ENCODE results near the gene SLC27A1.

Gene SLC27A1

DNA sequence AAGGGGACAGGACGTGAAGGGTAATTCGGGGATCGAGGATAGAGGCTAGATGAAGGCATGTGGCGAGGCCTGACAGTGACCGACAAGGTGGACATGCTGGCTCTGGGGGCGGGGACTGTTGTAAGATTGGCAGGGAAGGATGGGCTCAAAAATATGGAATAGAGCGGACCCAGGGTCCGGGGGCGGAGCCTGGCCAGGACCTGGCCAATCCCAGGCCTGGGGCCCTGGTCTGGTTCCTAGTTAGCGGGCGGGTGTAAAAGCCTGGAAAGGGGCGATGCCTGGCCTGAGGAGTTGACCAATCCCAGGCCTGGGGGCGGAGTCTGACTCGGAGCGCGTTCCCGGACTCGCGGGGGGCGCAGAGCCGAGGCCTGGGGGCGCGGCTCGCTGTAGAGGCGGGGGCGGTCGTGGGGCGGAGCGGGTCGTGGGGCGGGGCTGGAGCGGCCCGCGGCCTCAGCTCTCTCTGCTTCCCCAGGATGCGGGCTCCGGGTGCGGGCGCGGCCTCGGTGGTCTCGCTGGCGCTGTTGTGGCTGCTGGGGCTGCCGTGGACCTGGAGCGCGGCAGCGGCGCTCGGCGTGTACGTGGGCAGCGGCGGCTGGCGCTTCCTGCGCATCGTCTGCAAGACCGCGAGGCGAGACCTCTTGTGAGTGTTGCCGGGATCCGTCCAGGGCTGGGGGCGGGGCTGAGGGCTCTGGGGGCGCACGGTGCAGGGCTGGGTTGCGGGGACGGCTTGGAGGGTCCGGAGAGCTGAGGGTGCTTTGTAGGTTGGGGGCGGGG lies at the start of gene SLC27A1:
SLC27A1 (plus strand) TSS at position 457 of the 774 bp plus-strand sequence; CDS start at position 474, 17 bp downstream.
- DNase-seq (ENCODE audit: low spot score) = peak; percentile 96

DNA sequence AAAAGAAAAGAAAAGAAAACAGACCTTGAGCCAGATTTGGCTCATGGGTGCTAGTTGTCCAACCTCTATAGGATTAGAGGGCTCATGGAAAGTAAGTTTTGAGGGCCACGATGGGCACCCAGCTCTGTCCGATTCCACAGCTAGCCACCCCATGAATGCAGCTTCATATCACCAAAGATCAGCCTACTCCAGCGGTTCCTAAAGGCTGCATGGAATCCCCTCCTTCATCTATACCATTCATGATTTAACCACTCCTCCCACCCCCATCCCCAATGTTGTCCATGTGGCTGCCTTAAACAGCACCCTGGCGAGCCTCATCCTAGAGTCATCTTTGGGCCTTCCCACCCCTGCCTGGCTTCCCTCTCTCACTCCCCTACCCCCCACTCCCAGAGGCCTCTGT lies 48.4 kb upstream of the SLC27A1 start:
- no peak for DNase-seq (ENCODE audit: low spot score)

DNA sequence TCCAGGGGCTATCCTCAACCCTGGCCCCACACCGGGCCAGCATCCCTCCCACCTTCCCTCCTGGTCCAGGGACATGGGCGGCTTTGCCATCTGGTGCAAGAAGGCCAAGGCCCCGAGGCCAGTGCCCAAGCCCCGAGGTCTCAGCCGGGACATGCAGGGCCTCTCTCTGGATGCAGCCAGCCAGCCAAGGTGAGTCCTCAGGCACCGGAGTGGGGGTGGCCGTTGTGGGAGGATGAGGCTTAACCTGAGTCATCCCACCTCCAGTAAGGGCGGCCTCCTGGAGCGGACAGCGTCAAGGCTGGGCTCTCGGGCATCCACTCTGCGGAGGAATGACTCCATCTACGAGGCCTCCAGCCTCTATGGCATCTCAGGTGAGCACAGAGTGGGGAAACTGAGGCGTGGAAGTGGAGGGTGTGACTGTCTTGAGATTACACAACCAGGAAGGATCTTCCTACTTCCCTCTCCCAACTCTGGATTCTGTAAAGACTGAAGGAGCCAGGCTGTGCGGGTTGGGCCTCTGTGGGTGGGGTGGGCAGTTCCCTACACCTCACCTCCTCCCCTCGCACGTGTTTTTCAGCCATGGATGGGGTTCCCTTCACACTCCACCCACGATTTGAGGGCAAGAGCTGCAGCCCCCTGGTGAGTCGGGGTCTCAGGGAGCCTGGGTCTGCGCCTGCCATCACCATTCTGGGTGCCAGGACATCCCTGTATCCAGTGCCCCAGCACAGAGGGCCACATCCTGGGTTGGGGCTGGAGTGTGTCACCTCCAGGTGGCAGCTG lies 46.7 kb upstream of the SLC27A1 start:
- DNase-seq (ENCODE audit: low spot score) = no peak

DNA sequence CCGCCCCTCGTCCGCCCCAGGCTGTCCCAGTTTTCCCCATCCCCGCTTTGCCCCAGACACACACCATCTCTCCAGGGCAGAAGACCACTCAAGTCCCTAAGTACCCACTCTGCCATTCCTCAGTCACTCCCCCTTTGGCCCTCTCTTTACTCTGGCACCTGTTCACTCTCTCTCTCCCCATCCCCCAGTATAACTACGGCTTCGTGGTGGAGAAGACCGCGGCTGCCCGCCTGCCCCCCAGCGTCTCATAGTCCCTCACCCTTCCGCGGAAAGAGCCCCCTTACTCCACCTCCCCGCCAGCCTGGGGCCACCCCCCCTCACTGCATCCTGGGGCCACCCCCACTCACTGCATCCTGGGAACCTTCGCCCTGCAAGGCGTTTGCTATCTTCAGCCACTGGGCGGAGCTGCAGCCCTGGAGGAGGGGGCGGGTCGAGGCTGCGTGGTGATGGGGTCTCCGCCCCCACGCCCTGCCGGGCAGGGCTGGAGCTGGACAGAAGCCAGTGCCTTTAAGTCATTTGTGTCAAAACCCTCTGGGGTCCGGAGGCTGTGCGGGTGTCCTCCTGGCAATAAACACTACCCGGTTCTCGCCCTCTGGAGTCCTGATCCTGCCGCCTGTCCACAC lies 45.5 kb upstream of the SLC27A1 start:
- DNase-seq (ENCODE audit: low spot score) = no peak

DNA sequence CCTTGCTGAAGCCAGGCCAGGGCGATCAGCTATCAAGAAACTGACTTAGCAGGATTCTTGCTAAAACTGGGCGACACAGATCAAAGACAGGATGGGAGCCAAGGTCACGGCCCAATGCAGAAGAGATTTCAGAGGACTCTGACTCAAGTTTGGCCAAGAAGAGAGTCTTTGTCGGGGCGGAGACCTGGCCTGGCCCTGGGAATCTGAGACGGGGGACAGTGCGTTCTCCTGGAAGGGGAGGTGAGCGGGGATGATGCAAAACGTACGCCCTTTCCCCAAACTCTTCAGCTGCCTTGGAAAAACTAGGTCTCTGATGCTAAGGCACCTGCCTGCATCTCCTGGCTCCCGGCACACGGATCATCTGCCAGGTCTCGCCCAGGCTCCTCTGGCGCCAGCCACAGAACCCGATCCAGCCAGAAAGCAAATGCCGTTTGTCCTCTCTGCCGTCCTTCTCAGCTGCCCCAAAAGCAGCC lies 40.6 kb upstream of the SLC27A1 start:
- no peak for DNase-seq (ENCODE audit: low spot score)

DNA sequence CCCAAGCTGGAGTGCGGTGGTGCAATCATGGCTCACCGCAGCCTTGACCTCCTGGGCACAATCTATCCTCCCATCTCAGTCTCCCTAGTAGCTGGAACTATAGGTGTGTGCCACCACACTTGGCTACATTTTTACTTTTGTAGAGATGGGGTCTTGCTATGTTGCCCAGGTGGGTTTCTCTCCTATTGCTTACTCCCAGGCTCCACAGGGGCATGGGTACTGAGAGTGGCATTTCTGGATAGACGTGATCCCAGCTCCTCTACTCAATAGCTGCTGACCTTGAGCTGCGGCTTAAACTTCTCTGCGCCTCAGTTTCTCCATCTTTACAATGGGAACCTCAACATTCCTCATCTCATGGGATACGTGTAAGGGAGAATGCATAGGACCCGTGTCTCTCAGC lies 38.9 kb upstream of the SLC27A1 start:
- DNase-seq (ENCODE audit: low spot score) = no peak

DNA sequence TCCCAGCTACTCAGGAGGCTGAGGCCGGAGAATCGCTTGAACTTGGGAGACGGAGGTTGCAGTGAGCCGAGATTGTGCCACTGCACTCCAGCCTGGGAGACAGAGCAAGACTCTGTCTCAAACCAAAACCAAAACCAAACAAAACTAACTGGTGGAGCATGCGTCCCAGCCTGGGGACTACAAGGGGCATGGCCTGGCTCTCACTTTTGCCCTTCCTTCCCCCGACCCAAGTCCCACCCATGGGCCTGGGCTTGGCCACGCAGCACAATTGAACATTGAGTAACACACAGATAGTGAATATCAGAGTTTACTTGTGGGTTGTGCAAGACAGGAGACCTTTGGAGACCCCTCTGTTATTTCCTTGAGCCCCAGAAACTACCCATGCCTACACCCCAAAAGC lies 35.1 kb upstream of the SLC27A1 start:
- no peak for DNase-seq (ENCODE audit: low spot score)

DNA sequence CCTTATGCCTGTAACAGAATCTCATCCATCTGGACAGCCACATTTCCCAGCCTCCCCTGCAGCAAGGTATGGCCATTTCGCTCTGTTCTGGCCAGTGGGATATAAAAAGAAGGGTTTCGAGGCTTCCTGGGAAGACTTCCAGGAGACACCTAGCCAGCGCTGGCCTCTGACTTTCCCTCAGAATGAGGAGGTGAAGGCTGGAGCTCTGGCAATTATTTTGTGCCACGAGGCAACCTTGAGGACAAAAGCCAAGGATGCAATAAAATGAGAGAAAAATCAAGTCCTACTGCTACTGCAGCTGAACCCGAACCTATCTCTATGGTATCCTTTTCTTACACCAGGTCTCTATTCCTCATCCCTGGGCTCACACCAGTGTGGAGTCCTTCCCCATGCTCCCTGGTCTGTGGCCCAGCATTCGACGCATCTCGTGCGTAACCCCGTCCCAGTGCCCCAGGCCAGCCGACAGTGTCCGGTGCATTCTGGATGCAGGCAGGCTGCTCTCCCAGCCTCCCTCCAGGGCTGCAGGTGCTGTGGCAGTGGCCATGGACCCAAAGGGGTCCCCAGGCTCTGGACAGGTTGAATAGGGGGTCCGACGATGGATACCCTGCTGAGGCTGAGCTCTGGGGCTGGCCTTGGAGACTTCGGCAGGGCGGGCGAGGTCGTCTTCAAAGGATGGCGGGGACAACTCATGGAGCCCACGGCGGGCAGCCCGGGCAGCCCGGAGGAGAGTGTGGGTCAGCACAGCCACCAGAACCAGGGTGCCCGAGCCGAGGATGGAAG lies 34.0 kb upstream of the SLC27A1 start:
- DNase-seq (ENCODE audit: low spot score) = no peak

DNA sequence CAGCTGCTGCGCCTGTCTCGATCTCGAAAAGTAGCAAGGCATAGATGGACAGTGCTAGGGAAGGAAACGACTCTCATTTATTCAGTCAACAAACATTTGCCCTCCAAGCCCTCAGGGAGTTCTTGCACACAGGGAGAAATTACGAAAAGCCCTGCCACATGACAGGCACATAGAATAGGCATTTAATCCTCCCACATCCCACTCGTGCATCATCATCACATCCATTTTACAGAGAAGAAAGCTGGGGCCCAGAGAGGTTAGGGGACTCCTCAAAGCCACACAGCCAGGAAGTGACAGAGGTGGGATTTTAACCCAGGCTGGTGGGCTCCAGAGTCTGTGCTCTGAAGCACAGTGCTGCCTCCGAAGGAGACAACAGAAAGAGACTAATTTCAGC lies 33.5 kb upstream of the SLC27A1 start:
- DNase-seq (ENCODE audit: low spot score) = no peak

DNA sequence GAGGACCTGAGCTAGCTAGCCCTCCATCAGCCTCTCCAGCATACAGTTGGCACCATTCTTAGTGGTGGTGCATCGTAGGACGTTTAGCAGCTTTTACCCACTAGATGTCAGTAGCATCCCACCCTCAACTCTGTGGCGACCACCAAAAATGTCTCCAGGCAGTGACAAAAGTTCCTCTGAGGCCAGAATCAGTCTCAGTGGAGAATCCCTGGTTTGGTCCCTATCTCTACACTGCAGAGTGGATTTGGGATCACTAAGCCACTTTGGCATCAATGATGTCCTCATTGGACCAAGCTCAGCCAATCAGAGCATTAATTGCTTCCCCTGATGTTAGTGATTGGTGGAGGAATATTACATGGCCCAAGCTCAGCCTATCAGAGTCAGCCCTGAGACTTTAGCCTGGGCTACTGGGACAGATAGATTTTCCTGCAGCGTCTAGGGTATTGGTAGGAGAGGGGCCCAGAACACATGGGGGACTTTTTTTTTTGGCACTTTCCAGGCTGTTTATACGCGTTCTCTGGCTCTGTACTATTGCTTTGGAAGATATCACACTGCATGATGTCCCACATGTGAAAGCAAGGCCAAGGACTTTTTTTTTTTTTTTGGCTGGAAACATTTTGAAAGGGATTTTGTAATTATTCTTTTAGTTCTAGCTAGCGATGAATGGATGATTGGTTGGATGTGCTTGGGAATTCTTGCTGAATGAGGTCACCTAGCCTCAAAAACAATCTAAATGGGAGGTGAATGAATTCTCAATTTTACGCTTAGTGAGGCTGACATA lies 28.9 kb upstream of the SLC27A1 start:
- no peak for DNase-seq (ENCODE audit: low spot score)

DNA sequence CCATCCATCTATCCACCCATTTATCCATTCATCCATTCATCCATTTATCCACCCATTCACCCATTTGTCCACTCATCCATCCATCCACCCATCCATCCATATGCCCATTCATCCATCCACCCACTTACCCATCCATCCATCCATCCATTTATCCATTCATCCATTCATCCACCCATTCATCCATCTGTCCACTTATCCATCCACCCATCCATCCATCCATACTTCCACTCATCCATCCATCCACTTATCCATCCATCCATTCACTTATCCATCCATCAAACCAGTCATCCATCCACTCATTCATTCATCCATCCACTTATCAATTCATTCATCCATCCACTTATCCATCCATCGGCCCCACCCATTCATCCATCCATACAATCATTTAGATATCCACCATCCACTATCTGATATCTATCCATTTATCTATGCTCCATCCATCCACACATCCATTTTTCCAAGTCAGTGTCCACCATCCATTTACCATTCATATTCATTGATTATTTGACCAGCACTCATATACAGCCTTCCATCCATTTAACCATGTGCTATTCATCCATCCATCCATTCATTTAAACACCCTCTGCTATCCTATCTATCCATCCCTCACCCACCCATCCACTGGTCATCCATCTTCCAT lies 24.7 kb upstream of the SLC27A1 start:
- DNase-seq (ENCODE audit: low spot score) = no peak

DNA sequence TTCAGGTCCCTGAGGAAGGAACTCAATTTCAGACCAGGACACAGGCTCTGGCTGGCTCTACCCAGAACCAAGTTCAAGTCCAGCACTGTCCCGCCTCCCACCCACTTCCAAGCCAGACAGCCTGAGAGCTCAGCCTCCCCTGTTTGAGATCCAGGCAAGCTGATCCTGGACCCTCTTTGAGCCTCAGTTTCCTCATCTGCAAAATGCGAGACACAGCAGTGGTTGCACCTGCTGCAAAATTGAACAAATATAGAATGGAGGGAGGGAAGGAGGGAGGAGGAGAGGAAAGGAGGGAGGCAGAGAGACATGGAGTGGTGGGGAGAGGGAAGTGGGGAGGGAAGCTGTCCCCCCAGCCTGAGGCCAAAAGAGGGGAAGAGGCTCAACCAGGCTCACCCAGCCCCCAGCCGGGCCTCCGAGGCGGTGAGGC lies 22.6 kb upstream of the SLC27A1 start:
- no peak for DNase-seq (ENCODE audit: low spot score)

DNA sequence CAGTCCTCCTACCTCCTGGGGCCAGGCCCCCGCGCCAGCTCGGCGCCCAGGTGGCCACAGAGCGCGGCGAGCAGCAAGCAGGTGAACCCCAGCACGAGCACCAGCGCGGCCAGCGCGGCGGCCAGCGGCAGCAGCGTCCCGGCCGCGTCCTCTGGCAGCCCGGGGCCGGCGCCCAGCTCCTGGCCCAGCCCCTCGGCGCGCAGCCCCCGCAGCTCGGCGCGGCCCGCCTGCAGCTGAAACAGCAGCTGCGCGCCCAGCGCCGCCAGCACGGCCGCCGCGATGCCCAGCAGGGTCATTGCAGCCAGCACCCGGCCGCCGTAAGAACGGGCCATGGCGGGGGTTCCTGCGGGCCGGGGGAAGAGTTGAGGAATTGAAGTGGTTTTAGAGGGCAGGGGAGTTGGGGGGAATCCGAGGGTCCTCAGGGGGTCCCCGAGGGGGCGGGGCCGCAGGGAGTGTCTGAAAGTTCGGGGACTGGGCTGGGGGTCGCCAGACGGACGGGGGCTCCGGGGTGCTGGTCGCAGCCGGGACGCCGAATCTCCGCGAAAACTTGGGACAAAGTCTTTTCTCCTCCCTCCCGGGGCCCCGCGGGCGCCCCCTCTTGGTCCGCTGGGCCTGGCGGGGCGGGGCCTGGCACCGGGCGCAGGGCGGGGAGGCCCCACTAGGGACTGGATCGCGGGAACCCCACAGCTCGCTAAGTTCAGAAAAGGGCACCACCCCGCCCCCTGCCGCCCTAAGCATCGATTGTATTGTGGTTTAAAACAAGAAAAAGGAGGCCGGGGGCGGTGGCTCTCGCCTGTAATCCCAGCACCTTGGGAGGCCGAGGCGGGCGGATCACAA lies 22.0 kb upstream of the SLC27A1 start, which contains the start of gene TMEM221:
TMEM221 (minus strand) TSS at position 538 of the 837 bp plus-strand sequence; CDS start at position 332, 206 bp downstream.
- no peak for DNase-seq (ENCODE audit: low spot score)

DNA sequence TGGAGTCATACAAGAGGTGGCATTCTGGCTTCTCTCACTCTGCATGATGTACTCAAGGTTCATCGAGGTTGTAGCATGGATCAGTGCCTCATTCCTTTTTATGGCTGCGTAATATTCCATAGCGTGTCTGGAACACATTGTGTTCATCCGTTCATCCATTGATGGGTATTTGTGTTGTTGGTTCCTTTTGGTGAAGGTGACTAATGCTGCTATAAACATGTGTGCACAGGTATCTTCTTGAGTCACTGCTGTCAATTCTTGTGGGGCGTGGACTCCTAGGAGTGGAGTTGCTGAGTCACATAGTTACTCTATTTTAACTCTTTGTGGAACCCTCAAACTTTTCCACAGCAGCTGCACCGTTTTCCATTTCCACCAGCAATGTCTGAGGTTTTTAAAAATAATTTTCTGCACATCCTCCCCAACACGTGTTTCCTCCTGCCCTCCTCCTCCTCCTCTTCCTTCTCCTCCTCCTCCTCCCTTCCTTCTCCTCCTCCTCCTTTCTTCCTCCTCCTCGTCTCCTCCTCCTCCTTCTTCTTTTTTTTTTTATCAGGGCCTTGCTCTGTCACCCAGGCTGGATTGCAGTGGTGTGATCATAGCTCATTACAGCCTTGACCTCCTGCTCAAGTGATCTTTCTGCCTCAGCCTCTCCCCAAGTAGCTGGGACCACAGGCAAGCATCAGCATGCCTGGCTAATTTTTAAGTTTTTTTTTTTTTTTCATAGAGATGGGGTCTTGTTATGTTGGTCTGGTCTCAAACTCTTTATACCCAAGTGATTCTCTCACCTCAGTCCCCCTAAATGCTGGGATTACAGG lies 19.9 kb upstream of the SLC27A1 start:
- DNase-seq (ENCODE audit: low spot score) = peak; percentile 91

DNA sequence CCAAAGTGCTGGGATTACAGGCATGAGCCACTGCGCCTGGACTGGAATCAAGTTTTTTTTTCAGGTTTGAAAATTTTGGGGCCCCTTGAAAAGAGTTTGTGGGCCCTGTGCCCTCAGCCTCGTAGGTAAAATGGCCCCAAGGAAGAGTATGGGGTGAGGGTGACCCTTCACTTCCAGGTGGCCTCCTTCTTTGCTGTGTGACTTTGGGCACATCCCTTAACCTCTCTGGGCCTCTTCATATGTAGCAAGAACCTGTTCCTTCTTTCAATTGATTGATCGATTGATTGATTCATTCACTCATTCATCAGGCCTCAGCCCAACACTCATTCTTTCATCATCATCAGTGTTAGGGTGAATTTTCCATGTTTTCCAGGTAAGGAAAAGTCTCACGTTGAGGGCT lies 18.5 kb upstream of the SLC27A1 start:
- no peak for DNase-seq (ENCODE audit: low spot score)

DNA sequence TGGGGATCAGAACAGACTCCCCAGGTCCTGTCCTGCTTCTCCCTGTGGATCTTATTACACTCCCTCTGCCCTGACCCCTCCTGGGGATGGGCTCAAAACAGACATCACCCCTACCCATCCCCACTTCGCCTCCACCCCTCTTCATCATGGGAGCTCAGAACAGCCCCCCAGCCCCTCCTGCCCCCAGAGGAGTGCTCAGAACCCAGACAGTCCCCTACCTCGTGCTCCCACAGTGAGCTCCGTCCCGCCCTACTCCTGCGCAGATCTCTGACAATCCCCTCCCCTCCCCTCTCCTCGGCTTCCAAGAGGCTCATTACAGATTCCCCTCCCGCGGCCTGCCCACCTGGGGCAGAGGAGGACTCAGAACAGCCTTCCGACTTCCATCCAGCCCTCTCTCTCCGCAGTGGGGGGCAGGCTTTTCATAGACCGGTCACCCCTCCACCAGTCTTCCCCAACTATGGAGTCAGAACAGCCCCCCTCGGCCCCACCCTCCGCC lies 15.7 kb upstream of the SLC27A1 start:
- DNase-seq (ENCODE audit: low spot score) = no peak

DNA sequence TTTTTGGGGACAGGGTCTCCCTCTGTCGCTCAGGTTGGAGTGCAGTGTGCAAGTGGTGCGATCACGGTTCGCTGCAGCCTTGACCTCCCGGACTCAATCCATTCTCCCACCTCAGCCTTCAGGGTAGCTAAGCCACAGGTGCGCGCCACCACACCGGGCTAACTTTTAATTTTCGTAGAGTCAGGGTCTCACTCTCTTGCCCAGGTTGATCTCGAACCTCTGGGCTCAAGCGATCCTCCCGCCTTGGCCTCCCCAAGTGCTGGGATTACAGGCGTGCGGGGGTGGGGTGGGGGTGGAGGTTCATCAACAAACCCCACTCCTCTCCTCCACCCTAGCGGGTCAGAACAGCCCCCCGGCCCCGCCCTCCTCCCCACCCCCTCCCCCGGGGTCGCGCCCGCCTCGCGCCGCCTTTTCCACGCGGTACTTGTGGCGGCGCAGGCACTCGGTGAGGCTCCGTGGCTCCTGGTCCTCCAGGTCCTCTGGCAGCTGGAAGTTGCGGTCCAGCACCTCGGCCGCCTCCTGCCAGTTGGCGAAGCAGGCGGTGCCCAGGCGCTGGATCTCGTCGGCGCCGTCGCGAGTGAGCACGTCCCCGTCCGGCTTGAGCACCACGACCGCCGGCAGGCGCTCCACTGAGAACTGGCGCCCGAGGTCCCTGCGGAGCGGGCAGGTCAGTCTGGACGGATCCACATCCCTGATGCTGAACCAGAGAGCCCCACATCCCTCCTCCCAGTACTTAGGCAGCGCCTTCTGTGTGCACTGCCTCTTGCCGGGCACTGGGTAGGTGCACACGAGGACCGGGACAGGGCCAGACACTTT lies 14.8 kb upstream of the SLC27A1 start:
- no peak for DNase-seq (ENCODE audit: low spot score)

DNA sequence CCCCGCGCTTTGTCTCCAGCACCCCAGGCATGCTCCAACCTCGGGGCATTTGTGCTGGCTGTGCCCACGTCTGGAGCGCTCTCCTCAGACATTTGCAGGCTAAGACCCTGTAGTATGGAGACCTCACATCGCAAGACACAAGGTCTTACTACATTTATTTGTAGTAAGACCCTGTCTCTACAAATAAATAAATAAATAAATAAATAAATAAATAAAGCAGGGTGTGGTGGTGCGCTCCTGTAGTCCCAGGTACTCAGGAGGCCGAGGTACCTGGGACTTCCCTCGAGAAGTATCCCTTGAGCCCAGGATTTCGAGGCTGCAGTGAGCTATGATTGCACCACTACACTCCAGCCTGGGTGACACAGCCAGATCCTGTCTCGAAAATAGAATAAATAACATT lies 14.2 kb upstream of the SLC27A1 start:
- DNase-seq (ENCODE audit: low spot score) = no peak

Data from LoVo (cell line).